ENCODE measurements around the gene PTPN18. TPM values are rescaled to one million over a fixed set of nuclear protein-coding genes. Genes with fewer than 3 reads are reported as not detected.

Gene PTPN18
- total RNA-seq, 1 experiment from 2014 or later: 16.3 TPM

DNA sequence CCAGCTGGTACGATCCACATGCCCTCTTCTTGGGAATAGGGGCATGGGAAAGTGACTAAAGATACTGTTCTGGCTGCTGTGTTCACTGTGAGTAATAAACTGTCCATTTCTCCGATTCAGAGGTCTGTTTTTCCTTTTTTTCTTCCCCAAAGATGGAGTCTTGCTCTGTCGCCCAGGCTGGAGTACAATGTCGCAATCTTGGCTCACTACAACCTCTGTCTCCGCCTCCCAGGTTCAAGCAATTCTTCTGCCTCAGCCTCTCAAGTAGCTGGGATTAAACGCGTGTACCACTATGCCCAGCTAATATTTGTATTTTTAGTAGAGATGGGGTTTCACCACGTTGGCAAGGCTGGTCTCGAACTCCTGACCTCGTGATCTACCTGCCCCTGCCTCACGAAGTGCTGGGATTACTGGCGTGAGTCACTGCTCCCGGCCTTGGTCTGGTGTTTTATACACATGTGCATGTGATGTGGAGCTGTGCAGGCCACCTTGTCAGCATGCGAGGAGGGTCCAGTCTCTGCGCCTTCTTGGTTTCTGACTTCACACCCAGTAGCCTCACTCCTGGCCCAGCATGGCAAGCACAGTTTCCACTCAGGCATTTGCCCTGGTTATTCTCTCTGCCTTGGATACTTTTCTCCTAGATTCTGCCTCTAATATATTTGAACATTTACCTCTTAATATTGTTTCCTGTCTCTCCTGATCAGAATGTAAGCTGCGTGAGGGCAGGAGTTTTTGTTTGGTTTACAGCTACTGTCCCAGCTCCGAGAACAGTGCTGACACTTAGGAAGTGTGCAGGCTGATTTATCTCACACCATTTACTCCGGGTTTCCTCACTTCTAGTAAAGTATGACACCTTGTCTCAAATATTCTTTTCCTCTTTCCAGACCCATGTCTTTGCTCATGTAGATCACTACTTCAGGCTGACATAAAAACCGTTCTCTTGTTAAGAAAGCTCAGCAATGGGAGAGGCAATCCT, 19.7 kb downstream of the PTPN18 start:
- Histone ChIP-seq H2BK120ac (ENCODE audit: low read depth, low read length, poor library complexity, severe bottlenecking) (no peak overlapping the region), H4K20me1 (ENCODE audit: control insufficient read depth, insufficient read depth, insufficient read length) (no peaks in the 10 kb centered on the region), H3K23me2 (ENCODE audit: insufficient read length, low read depth, low read length, poor library complexity, severe bottlenecking) (peaks cover 8% of the 10 kb centered on the region), H3K9me3 (ENCODE audit: control insufficient read depth, low read depth, low read length) (no peaks in the 10 kb centered on the region), H3K79me1 (ENCODE audit: insufficient read depth, low read depth, low read length, poor library complexity, severe bottlenecking) (no peaks in the 10 kb centered on the region), H3T11ph (ENCODE audit: low read length) (no peak overlapping the region), H3K18ac (ENCODE audit: insufficient read length, low read depth, low read length) (no peak overlapping the region), H2BK15ac (ENCODE audit: low read depth, low read length) (no peak overlapping the region), H4K8ac (replicated peaks; ENCODE audit: insufficient read length, low read depth, low read length) (no peak overlapping the region), H4K91ac (ENCODE audit: insufficient read length, low read depth, low read length) (no peak overlapping the region), H3K27me3 (ENCODE audit: insufficient read depth, low read length) (no peaks in the 10 kb centered on the region), H3K14ac (ENCODE audit: insufficient read depth, low read length) (no peak overlapping the region), H3K4me1 (ENCODE audit: insufficient read depth, low read length) (no peaks in the 10 kb centered on the region; the same call in 1 of the 2 replicates), H3K56ac (ENCODE audit: insufficient read length, low read depth, low read length) (no peak overlapping the region), H2BK20ac (ENCODE audit: low read depth, low read length, poor library complexity, severe bottlenecking) (no peak overlapping the region), H2BK5ac (ENCODE audit: insufficient read length, low read length) (no peak overlapping the region), H3K4ac (ENCODE audit: low read depth, low read length) (no peak overlapping the region), H3K27ac (ENCODE audit: insufficient read length, low read depth, low read length) (no peak overlapping the region), H3K4me2 (ENCODE audit: insufficient read depth, insufficient read length, low read length) (no peak overlapping the region), H2BK12ac (ENCODE audit: insufficient read length, low read depth, low read length) (no peak overlapping the region), H2AFZ (ENCODE audit: low read length) (no peak overlapping the region), H3K9ac (ENCODE audit: extremely low read depth, insufficient read length, low read length) (no peak overlapping the region), H4K5ac (ENCODE audit: insufficient read length, low read depth, low read length) (no peak overlapping the region), H2AK5ac (ENCODE audit: insufficient read length, low read length) (no peak overlapping the region), H3K23ac (ENCODE audit: insufficient read length, low read depth, low read length) (no peak overlapping the region), H3K79me2 (ENCODE audit: insufficient read depth, low read length) (no peaks in the 10 kb centered on the region)
- TF ChIP-seq, protein P1, sequence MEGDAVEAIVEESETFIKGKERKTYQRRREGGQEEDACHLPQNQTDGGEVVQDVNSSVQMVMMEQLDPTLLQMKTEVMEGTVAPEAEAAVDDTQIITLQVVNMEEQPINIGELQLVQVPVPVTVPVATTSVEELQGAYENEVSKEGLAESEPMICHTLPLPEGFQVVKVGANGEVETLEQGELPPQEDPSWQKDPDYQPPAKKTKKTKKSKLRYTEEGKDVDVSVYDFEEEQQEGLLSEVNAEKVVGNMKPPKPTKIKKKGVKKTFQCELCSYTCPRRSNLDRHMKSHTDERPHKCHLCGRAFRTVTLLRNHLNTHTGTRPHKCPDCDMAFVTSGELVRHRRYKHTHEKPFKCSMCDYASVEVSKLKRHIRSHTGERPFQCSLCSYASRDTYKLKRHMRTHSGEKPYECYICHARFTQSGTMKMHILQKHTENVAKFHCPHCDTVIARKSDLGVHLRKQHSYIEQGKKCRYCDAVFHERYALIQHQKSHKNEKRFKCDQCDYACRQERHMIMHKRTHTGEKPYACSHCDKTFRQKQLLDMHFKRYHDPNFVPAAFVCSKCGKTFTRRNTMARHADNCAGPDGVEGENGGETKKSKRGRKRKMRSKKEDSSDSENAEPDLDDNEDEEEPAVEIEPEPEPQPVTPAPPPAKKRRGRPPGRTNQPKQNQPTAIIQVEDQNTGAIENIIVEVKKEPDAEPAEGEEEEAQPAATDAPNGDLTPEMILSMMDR (conservative IDR thresholded peaks at IDR 0.05): no peak
- H3K27ac Mint-ChIP-seq: peak overlapping the region in 1 of 3 experiments; percentile 24; a peak in 1 of 7 replicates
- peaks cover 16 to 24% of the 10 kb centered on the region in 2 experiments for H3K4me1 Mint-ChIP-seq
- H3K36me3 Mint-ChIP-seq (ENCODE audit: insufficient read depth in 1 of 3, low read depth in 3 of 3): peaks cover 8 to 20% (median 20%) of the 10 kb centered on the region in 3 experiments
- H3K9me3 Mint-ChIP-seq: no peaks in the 10 kb centered on the region; a peak in 1 of 5 replicates
- H3K4me3 Mint-ChIP-seq: no peak overlapping the region
- DNase-seq: no peak
- peaks cover 7% of the 10 kb centered on the region for H3K27me3 Mint-ChIP-seq (ENCODE audit: low read depth)
- no CpG with 5 or more reads among the region's 19 CpGs for WGBS (ENCODE audit: extremely low coverage, insufficient read length, low lambda C conversion rate)
